ENCODE data around the gene DCDC1. TPM values are rescaled to one million over a fixed set of nuclear protein-coding genes. Genes with fewer than 3 reads are reported as not detected.

Gene DCDC1
- total RNA-seq, 2 donors from 2014 or later, result 2.9 to 3.2 TPM

GRCh38 chr11:31417816-31418215 is 48.3 kb upstream of the DCDC1 start:
- Mint-ChIP-seq H3K4me1 (peaks cover 47% of the 10 kb centered on the region), H3K27me3 (ENCODE audit: insufficient read depth) (no peaks in the 10 kb centered on the region), H3K4me3 (no peak overlapping the region), H3K36me3 (ENCODE audit: low read depth) (peaks cover 3% of the 10 kb centered on the region), H3K27ac (no peak overlapping the region), H3K9me3 (no peaks in the 10 kb centered on the region)
- WGBS, 2 experiments (ENCODE audit: insufficient coverage in 1 of 2, insufficient read length in 1 of 2), result 67 to 85% methylated on average over 2 of the region's 2 CpGs
- H3K9me3 ChIP-seq (ENCODE audit: control insufficient read depth, low read length), result no peaks in the 10 kb centered on the region
- no peak overlapping the region for H3K9ac ChIP-seq (ENCODE audit: extremely low read depth, low read length, poor library complexity, severe bottlenecking)
- H3K36me3 ChIP-seq (ENCODE audit: control insufficient read depth, insufficient read depth, low read length), result no peaks in the 10 kb centered on the region
- H3K27me3 ChIP-seq (ENCODE audit: control insufficient read depth, insufficient read depth, low read length, poor library complexity, severe bottlenecking), result no peaks in the 10 kb centered on the region
- no peak for TF ChIP-seq CTCF (conservative IDR thresholded peaks at IDR 0.05)
- H3K4me3 ChIP-seq (ENCODE audit: low read length), result no peak overlapping the region
- no peak overlapping the region for H3K27ac ChIP-seq (ENCODE audit: low read depth, low read length)
- H3K4me1 ChIP-seq (ENCODE audit: control insufficient read depth, insufficient read depth, low read length), result peaks cover 5% of the 10 kb centered on the region
- DNase-seq, result no peak

GRCh38 chr11:31417357-31417756 is 47.8 kb upstream of the DCDC1 start:
- no peak for DNase-seq

GRCh38 chr11:31415435-31415834 is 45.9 kb upstream of the DCDC1 start:
- H3K27ac ChIP-seq (ENCODE audit: low read depth, low read length), result no peak overlapping the region
- H3K9ac ChIP-seq (ENCODE audit: extremely low read depth, low read length, poor library complexity, severe bottlenecking), result no peak overlapping the region
- no peaks in the 10 kb centered on the region for H3K27me3 ChIP-seq (ENCODE audit: control insufficient read depth, insufficient read depth, low read length, poor library complexity, severe bottlenecking)
- Mint-ChIP-seq H3K27me3 (ENCODE audit: insufficient read depth) (no peaks in the 10 kb centered on the region), H3K36me3 (ENCODE audit: low read depth) (peaks cover 15% of the 10 kb centered on the region), H3K9me3 (peaks cover 10% of the 10 kb centered on the region), H3K27ac (no peak overlapping the region), H3K4me1 (peaks cover 26% of the 10 kb centered on the region), H3K4me3 (no peak overlapping the region)
- H3K36me3 ChIP-seq (ENCODE audit: control insufficient read depth, insufficient read depth, low read length), result no peaks in the 10 kb centered on the region
- DNase-seq, result no peak
- no peak for TF ChIP-seq CTCF (conservative IDR thresholded peaks at IDR 0.05)
- H3K4me1 ChIP-seq (ENCODE audit: control insufficient read depth, insufficient read depth, low read length), result no peaks in the 10 kb centered on the region
- H3K4me3 ChIP-seq (ENCODE audit: low read length), result no peak overlapping the region
- H3K9me3 ChIP-seq (ENCODE audit: control insufficient read depth, low read length), result peaks cover 11% of the 10 kb centered on the region
- 87% methylated on average over 4 of the region's 4 CpGs; no CpG with 5 or more reads in 1 of the 2 experiments for WGBS, 2 experiments (ENCODE audit: insufficient coverage in 1 of 2, insufficient read length in 1 of 2)

More at GRCh38 chr11:31417357-31417756, 47.8 kb upstream of the DCDC1 start:
- Histone ChIP-seq H3K27ac (ENCODE audit: low read depth, low read length) (no peak overlapping the region), H3K4me1 (ENCODE audit: control insufficient read depth, insufficient read depth, low read length) (peaks cover 5% of the 10 kb centered on the region), H3K27me3 (ENCODE audit: control insufficient read depth, insufficient read depth, low read length, poor library complexity, severe bottlenecking) (no peaks in the 10 kb centered on the region), H3K36me3 (ENCODE audit: control insufficient read depth, insufficient read depth, low read length) (no peaks in the 10 kb centered on the region), H3K9ac (ENCODE audit: extremely low read depth, low read length, poor library complexity, severe bottlenecking) (no peak overlapping the region), H3K4me3 (ENCODE audit: low read length) (no peak overlapping the region), H3K9me3 (ENCODE audit: control insufficient read depth, low read length) (no peaks in the 10 kb centered on the region)
- no peaks in the 10 kb centered on the region for H3K27me3 Mint-ChIP-seq (ENCODE audit: insufficient read depth)
- peaks cover 43% of the 10 kb centered on the region for H3K4me1 Mint-ChIP-seq
- no peak for TF ChIP-seq CTCF (conservative IDR thresholded peaks at IDR 0.05)
- no peaks in the 10 kb centered on the region for H3K9me3 Mint-ChIP-seq
- 20 to 57% methylated on average over 1 of the region's 1 CpG for WGBS, 2 experiments (ENCODE audit: insufficient coverage in 1 of 2, insufficient read length in 1 of 2)
- H3K36me3 Mint-ChIP-seq (ENCODE audit: low read depth), result peaks cover 3% of the 10 kb centered on the region
- no peak overlapping the region for H3K4me3 Mint-ChIP-seq
- H3K27ac Mint-ChIP-seq, result no peak overlapping the region

Data from endodermal cell (in vitro differentiated cells).